Measurements from ENCODE around the gene ENO2. TPM values are rescaled to one million over a fixed set of nuclear protein-coding genes. Genes with fewer than 3 reads are reported as not detected.

ENO2 gene
- total RNA-seq, 3 donors from 2014 or later: 5.0 to 16.1 (median 11.1) TPM

DNA sequence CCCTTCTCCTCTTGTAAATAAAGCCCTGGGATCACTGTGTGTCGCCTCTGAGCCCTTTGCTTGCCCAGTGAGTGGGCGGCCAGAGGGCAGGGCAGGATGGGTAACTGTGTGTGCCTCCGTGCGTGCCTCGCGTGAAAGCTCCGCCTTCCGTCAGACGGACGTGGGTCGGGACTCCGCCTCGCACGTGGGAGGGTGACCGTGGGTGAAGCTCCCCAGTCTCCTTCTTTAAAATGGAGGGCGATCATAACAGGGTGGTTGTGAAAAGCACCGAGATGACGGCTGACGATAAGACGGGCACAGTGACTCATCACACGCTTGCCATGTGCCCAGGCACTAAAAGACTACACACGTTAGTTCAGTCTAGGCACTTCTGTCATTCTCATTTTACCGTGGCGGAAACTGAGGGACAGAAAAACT is 46.9 kb downstream of the ENO2 start:
- H3K27me3 ChIP-seq: no peaks in the 10 kb centered on the region
- TF ChIP-seq POLR2A (IDR thresholded peaks at IDR 0.05) (no peak), POLR2AphosphoS5 (IDR thresholded peaks at IDR 0.05) (peak in 2 of 3 donors; percentile 47 to 55)
- TF ChIP-seq, protein P1, sequence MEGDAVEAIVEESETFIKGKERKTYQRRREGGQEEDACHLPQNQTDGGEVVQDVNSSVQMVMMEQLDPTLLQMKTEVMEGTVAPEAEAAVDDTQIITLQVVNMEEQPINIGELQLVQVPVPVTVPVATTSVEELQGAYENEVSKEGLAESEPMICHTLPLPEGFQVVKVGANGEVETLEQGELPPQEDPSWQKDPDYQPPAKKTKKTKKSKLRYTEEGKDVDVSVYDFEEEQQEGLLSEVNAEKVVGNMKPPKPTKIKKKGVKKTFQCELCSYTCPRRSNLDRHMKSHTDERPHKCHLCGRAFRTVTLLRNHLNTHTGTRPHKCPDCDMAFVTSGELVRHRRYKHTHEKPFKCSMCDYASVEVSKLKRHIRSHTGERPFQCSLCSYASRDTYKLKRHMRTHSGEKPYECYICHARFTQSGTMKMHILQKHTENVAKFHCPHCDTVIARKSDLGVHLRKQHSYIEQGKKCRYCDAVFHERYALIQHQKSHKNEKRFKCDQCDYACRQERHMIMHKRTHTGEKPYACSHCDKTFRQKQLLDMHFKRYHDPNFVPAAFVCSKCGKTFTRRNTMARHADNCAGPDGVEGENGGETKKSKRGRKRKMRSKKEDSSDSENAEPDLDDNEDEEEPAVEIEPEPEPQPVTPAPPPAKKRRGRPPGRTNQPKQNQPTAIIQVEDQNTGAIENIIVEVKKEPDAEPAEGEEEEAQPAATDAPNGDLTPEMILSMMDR (IDR thresholded peaks at IDR 0.05): no peak
- peak; percentile 77 to 79 for DNase-seq (ENCODE audit: low spot score in 2 of 2)
- peak overlapping the region; percentile 24 to 78 (median 76) for H3K4me3 ChIP-seq
- no peaks in the 10 kb centered on the region for H3K9me3 ChIP-seq
- peak overlapping the region; percentile 98 to 99 for H3K27ac ChIP-seq
- no peaks in the 10 kb centered on the region for H3K36me3 ChIP-seq
- H3K4me1 ChIP-seq: peaks cover 8 to 22% of the 10 kb centered on the region in 2 donors
- intact Hi-C loops (cut with DNase I; ENCODE audit: low total_unique reads): loop anchor here (10.0 kb wide), 1 partner anchor 96 kb away; the partner anchor contains the start of gene TPI1

DNA sequence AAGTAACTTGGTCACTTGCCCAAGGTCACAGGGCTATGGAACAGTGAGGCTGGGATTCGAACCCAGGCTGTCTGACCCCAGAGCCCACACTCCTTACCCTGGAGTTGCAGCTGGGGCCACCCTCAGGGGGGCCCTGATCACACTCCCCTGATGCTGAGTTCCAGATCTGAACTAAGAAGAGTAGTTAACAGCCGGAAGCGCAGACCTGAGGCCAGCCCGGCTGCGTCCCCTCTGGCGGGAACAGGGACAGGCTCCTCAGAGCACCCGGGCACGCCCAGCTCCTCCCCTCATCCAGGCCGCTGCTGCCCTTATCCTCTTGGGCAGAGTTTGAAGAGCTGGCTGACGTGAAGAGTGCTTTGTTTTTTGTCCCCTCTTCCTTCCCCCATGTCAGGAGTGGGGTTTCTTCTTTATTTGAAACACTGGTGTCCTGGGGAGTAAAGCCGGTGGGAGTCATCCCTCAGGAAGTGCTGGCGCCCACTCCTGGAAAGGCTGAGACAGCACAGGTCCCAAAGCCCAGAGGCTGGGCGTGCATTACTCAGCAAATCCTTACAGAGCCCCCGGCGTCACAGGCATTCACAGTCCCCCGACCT is 47.4 kb downstream of the ENO2 start:
- peak in 1 of 2 donors; percentile 55 for DNase-seq (ENCODE audit: low spot score in 2 of 2)
- intact Hi-C loops (cut with DNase I; ENCODE audit: low total_unique reads): loop anchor here (10.0 kb wide), 1 partner anchor 97 kb away; the partner anchor contains the start of gene TPI1
- Histone ChIP-seq H3K27me3 (no peaks in the 10 kb centered on the region), H3K36me3 (no peaks in the 10 kb centered on the region), H3K27ac (peak overlapping the region; percentile 98 to 99), H3K9me3 (no peaks in the 10 kb centered on the region), H3K4me3 (peak overlapping the region; percentile 24 to 78 (median 76)), H3K4me1 (peaks cover 8 to 22% of the 10 kb centered on the region in 2 donors)
- TF ChIP-seq, protein P1 (IDR thresholded peaks at IDR 0.05): peak; percentile 25 to 43 (median 26)
- TF ChIP-seq POLR2A (IDR thresholded peaks at IDR 0.05): no peak

DNA sequence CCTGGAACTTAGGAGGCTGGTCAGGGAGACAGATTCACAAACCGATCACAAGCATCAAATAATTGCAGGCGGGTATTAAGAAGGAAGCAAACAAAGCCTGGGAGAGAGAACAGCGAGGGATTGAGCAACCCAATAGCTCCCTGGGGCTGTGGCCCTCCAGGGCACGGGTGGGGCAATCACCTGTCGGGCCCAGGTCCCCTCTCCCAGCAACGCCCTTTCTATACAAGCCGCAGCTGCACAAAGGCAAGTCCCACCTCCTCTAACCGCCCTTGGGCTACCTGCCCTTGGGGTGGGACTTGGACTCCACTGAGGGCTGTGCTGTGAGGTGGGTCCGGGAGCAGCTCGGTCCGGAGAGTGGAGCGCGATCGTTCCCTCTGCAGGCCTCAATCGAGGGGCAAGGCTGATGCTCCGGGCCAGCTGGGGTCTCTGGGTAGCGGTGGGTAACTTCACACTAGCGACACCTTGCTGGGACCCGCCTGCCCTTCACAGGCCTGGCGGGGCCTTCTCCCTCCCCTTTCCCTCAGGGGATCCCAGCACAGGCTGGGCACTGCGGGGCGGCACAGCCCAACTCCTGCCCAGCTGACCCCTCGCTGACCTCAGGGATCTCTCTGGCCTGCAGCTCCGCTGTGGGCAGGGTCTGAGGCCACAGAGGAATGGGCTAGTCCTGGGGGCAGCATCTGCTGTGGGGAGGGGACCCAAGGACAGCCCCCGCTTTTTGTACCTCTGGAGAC is 48.1 kb downstream of the ENO2 start:
- no peaks in the 10 kb centered on the region for H3K27me3 ChIP-seq
- no peaks in the 10 kb centered on the region for H3K9me3 ChIP-seq
- intact Hi-C loops (cut with DNase I; ENCODE audit: low total_unique reads): loop anchor here (10.0 kb wide), 1 partner anchor 98 kb away; the partner anchor contains the start of gene TPI1
- no peak for DNase-seq (ENCODE audit: low spot score in 2 of 2)
- TF ChIP-seq POLR2AphosphoS5 (IDR thresholded peaks at IDR 0.05) (no peak), POLR2A (IDR thresholded peaks at IDR 0.05) (no peak)
- TF ChIP-seq, protein P1 (IDR thresholded peaks at IDR 0.05): no peak
- H3K36me3 ChIP-seq: no peaks in the 10 kb centered on the region
- H3K4me1 ChIP-seq: peaks cover 8 to 22% of the 10 kb centered on the region in 2 donors
- H3K27ac ChIP-seq: peak overlapping the region; percentile 98 to 99
- peak overlapping the region; percentile 24 to 78 (median 76) for H3K4me3 ChIP-seq

DNA sequence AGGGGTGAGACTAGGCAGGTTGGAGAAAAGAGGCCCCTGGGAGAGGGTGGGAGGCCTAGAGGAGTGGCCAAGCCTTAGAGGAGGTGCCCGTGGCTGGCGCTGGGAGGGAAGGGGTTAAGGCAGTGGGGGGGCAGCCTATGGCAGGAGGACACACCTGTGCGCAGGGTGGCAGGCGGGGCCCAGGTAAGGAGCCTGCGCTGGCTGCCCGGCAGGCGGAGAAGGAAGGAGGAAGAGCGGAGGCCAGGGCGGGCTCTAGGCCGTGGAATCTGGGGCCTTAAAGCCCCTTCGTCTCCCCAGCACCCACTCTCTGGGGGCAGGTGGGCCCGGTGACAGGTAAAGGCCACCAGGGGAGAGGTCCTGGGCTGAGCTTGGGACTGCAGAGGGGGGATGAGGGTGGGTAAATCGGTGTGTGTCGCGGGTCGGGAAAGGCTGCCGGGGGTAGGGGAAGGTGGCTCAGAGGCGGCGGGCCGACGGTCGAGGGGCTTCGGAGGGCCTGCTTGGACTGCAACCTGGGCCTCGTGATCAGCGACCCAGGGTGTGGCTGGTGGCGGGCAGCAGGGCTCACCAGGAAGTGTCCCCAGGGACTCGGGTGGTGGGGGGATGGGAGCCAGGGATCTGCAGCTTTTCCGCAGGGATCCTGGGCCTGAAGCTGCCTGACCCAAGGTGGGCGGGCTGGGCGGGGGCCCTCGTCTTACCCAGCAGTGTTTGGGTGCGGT is 48.8 kb downstream of the ENO2 start:
- H3K27ac ChIP-seq: peak overlapping the region; percentile 98 to 99
- H3K9me3 ChIP-seq: no peaks in the 10 kb centered on the region
- peaks cover 7% of the 10 kb centered on the region for H3K36me3 ChIP-seq
- intact Hi-C loops (cut with DNase I; ENCODE audit: low total_unique reads): loop anchor here (10.0 kb wide), 1 partner anchor 98 kb away; the partner anchor contains the start of gene TPI1
- no peaks in the 10 kb centered on the region for H3K27me3 ChIP-seq
- TF ChIP-seq, protein P1 (IDR thresholded peaks at IDR 0.05): peak; percentile 48 to 79 (median 66)
- peak; percentile 90 for TF ChIP-seq POLR2A (IDR thresholded peaks at IDR 0.05)
- TF ChIP-seq POLR2AphosphoS5 (IDR thresholded peaks at IDR 0.05): peak; percentile 58 to 93 (median 80)
- peak; percentile 92 to 96 for DNase-seq (ENCODE audit: low spot score in 2 of 2)
- H3K4me1 ChIP-seq: peaks cover 8 to 28% of the 10 kb centered on the region in 2 donors
- peak overlapping the region in 2 of 3 donors; percentile 76 to 78 for H3K4me3 ChIP-seq
